Measurements from ENCODE around the gene PDE4B.
A peak's percentile ranks its signal among the peaks of the same experiment; 100 is the strongest.

Gene PDE4B

DNA sequence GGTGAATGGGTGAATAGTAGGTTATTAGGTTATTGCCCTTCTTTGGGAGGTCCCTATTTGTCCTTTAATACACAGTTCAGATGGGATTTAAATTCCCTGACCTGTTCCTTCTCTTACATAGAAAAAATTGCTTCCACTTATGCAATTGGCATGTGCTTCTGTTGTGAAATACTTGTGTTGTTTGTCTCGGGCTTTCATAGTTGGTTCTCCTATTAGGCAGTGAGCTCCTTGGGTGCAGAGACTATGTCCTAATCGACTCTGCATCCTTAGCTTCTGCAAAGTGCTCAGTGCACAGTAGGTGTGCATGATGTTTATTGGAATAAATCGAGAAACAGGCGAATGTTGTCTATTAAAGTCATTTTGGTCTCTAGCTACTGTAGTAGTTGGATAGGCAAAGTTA lies 1.3 kb upstream of the PDE4B start:
- DNase-seq (ENCODE audit: low spot score) = no peak
- TF ChIP-seq, protein P1, sequence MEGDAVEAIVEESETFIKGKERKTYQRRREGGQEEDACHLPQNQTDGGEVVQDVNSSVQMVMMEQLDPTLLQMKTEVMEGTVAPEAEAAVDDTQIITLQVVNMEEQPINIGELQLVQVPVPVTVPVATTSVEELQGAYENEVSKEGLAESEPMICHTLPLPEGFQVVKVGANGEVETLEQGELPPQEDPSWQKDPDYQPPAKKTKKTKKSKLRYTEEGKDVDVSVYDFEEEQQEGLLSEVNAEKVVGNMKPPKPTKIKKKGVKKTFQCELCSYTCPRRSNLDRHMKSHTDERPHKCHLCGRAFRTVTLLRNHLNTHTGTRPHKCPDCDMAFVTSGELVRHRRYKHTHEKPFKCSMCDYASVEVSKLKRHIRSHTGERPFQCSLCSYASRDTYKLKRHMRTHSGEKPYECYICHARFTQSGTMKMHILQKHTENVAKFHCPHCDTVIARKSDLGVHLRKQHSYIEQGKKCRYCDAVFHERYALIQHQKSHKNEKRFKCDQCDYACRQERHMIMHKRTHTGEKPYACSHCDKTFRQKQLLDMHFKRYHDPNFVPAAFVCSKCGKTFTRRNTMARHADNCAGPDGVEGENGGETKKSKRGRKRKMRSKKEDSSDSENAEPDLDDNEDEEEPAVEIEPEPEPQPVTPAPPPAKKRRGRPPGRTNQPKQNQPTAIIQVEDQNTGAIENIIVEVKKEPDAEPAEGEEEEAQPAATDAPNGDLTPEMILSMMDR (IDR thresholded peaks at IDR 0.05; ENCODE audit: extremely low read depth, missing control alignments) = no peak

DNA sequence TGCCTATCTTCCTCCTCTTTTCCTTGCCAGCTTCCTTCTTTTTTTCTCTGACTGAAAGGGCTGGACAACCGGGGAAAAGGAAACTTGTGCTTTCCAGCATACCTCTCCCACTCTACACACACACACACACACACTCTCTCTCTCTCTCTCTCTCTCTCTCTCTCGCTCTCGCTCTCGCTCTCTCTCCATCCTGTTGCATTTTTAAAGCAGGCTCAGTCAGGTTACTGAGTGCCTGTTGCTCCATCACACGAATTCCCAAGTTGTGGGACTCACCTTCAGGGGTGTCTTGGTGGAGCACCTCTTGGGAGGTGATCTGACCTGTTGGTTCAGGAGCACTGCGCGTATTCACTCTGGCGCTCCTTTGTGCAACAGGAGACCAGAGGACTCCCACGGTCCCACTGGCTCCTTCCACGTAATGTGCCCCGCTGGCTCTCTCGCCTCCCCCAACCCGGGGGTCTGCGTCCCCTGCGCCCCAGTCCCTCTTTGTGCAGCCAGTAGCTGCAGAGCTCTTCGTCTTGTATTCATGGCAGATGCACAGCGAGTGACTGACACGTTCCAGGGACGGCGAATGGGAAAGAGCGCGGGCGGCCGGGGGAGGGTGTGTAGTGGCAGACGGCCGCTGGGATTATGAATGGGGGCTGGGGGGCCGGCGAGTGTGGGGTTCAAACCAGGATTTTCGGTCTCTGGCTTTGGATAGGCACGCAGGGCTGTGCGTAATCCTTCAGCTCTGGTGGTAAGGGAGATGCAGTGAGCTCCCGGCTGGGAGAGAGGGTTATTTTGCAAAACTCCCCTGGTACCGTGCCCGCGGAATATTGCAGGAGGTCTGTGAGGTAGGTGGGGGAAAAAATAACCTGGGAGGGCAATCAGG lies 660 bp upstream of the PDE4B start:
- TF ChIP-seq, protein P1 (IDR thresholded peaks at IDR 0.05; ENCODE audit: extremely low read depth, missing control alignments) = no peak
- DNase-seq (ENCODE audit: low spot score) = no peak

DNA sequence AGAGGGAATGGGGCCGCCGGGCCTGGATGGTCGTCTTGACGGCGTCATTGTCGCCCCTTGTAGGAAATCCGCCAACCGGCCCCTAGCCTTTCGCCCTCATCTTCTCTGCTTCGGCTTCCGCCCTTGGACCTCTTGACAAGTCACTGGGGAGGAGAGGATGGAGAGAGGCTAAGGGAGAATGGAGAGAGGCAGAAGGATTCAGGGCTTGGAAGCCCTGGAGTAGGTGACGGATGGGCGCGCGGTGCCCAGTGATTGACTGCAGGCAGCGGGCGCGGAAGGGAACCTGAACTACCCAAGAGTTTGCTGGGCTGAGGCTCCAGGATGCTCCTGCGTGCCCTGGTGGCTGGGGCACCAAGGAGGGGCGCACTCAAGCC lies 651 bp downstream of the PDE4B start:
- DNase-seq (ENCODE audit: low spot score) = peak; percentile 12
- TF ChIP-seq, protein P1 (IDR thresholded peaks at IDR 0.05; ENCODE audit: extremely low read depth, missing control alignments) = no peak

DNA sequence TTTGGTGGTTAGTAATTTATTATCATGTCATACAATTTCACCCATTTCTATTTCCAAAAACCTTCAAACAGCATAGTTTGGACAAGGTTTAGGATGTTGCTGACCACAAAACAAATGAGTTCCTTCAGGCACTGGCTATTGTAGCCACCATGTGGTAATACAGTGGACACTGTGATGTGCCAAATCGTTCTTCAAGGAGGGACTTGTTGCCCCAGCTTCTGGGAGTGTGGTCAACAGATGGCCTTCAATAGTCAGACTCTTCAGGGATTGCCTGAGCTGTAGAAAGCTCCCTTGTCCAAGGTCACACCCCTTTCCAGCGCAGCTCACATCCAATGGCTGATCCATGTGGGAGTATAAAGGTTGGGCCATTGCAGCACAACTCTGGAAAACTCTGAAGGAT lies 2.6 kb downstream of the PDE4B start:
- TF ChIP-seq, protein P1 (IDR thresholded peaks at IDR 0.05; ENCODE audit: extremely low read depth, missing control alignments) = no peak
- no peak for DNase-seq (ENCODE audit: low spot score)

DNA sequence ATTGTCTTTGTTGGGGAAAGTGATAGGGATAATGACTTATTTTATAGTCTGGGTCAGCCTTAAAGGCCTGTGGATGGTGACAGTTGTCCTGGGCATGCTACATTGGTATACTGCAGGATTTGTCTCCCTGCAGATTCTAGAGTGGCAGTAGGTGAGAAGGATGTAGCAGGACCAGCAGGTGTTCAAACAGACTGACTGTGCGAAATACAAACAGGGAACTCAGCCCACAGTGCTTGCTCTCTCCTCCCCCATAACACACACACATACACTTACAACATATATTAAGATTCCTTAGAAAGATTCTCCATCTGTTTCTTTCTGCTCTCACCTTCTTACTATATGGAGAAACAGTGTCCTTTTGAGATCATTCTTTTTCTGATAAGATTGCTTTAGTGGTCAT lies 6.9 kb downstream of the PDE4B start:
- TF ChIP-seq, protein P1 (IDR thresholded peaks at IDR 0.05; ENCODE audit: extremely low read depth, missing control alignments) = no peak

DNA sequence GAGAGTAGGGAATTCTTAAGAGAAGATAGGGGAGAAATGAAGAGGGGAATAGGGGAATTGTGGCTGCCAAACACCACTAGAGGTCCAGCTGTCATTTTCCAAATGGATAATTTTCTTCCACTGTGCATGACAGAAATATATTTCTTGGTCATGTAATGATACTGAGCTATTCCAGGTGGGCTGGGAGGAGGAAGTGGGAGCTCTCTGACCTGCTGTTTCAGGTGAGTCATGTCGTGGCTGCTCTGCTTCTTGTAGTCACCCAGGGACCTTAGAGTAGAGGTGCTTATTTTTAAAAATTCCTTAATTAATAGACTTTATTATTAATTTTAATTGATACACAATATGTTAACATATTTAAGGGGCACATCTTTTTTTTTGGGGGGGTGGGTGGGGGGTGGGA lies 11.9 kb downstream of the PDE4B start:
- TF ChIP-seq, protein P1 (IDR thresholded peaks at IDR 0.05; ENCODE audit: extremely low read depth, missing control alignments) = no peak
- no peak for DNase-seq (ENCODE audit: low spot score)

More for the DNA sequence above, 6.9 kb downstream of the PDE4B start:
- no peak for DNase-seq (ENCODE audit: low spot score)

DNA sequence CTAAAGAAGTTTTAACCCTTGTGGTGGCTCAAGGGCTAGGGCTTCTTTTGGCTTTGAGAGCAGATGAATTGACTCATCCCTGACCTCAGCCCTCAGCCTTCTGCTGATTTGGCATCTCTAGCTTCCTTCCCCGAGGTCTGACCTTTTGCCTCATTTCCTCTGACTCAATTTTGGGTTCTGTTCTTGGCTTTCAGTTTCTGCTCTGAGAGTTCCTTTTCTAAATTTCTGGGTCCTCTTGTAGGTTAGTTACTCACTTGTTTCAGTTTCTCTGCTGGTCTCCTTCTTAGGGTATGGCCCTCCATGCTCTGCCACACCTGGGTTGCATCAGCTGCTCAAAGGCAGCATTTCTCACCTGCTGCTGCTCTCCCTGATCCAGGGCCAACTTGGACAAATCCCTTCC lies 19.4 kb downstream of the PDE4B start:
- peak; percentile 78 for DNase-seq (ENCODE audit: low spot score)
- TF ChIP-seq, protein P1 (IDR thresholded peaks at IDR 0.05; ENCODE audit: extremely low read depth, missing control alignments) = no peak

All from GM20000 (cell line).